K562 (cell line): ENCODE data around the gene ZBED4.

Experiments used
- CBX8 ChIP-seq: fragments of 200-600 bp; sonication (generic); IDR thresholded peaks from 2 replicates; pipeline ENCODE4 v1.6.1; 2012; ENCODE audit warnings: borderline replicate concordance, mixed run types, low read depth, mild to moderate bottlenecking, moderate library complexity, mixed read lengths, low read length, control low read depth, inconsistent platforms; ENCODE audit not compliant: poor library complexity, severe bottlenecking; ENCODE audit errors: extremely low read depth
- SMC3 ChIP-seq: conservative IDR thresholded peaks from 2 replicates; pipeline ENCODE4 v1.6.1; 2011; ENCODE audit warnings: low read depth, low read length, improper control_type of control experiment; ENCODE audit not compliant: insufficient read depth
- TGIF2 ChIP-seq: sonication (generic); formaldehyde crosslinking; IDR thresholded peaks from 2 replicates; pipeline ENCODE4 v1.8.1; 2022; ENCODE audit warnings: mild to moderate bottlenecking, missing genetic modification reagents, moderate library complexity
- ZNF232 ChIP-seq: sonication (generic); formaldehyde crosslinking; IDR thresholded peaks from 2 replicates; pipeline ENCODE4 v1.8.0; 2022; ENCODE audit warnings: mild to moderate bottlenecking, missing genetic modification reagents
- TF ChIP-seq, protein P1 (sequence below): sonication (generic); formaldehyde crosslinking; IDR thresholded peaks from 2 replicates; pipeline ENCODE4 v1.8.1; 2022; ENCODE audit warnings: missing genetic modification reagents

DNA sequence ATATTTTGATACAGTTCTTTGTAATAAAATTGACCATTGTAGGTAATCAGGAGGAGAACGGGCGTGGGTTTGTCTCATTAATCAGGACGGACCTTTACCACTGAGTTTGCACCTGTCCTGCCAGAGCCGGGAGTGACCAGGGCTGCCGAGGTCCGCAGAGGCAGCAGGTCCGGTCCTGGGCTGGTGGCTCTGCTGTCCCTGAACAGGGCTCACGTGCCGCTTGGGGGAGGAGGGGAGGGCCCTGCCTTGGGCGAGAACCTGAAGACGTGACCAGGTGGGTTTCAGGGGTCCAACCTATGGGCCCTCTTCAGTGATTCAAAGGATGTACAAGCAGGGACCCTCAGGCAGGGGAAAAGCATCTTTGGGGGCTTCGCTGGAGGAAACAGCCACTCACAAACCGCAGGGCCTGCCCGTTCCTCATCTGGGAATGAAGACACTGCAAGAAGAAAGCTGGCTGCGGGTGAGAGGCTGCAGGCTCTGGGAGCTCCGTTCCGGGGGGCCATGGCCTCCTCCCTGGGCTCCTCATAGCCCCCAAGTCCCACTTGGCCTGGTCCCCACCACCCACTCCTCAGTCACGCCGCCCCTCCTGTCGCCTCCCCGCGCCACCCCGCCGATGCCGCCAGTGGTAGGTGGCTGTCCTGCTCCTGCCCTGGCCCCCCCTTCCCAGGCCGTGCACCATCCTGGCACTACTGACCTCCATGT is 74.0 kb downstream of the ZBED4 start:
- no peak for TF ChIP-seq TGIF2 (CRISPR knock-in tag)
- TF ChIP-seq, protein P1, sequence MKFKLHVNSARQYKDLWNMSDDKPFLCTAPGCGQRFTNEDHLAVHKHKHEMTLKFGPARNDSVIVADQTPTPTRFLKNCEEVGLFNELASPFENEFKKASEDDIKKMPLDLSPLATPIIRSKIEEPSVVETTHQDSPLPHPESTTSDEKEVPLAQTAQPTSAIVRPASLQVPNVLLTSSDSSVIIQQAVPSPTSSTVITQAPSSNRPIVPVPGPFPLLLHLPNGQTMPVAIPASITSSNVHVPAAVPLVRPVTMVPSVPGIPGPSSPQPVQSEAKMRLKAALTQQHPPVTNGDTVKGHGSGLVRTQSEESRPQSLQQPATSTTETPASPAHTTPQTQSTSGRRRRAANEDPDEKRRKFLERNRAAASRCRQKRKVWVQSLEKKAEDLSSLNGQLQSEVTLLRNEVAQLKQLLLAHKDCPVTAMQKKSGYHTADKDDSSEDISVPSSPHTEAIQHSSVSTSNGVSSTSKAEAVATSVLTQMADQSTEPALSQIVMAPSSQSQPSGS (CRISPR knock-in tag) = no peak
- TF ChIP-seq SMC3 = no peak
- TF ChIP-seq CBX8 = no peak
- TF ChIP-seq ZNF232 (CRISPR knock-in tag) = no peak
